Measurements from ENCODE around the gene GNAT2. TPM values are rescaled to one million over a fixed set of nuclear protein-coding genes. Genes with fewer than 3 reads are reported as not detected.

The GNAT2 gene
- total and polyA plus RNA-seq, 2 donors (not counting 3 experiments of a cell fraction or from before 2014, with no cell fraction given) = not detected

DNA sequence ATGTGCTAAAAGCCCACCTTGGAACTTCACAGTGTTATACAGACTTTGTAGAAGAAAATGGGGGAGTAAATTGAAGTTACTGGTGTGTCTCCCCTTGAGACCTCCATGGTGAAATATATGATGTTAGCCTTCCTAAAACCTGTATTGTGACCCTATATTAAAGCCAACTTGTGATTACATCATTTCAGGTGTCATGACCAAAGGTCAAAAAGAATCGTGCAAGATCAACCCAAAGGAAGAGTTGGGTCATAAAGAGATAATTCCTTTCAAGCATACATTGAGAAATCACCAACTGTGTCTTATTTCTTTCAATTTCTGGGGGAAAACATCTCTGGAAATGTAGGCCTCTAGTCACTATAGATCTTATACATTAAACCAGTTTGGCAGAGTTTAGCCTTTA, 34.6 kb downstream of the GNAT2 start:
- POLR2A ChIA-PET = no interaction called here
- Histone ChIP-seq H3K79me2 (ENCODE audit: control insufficient read depth, insufficient read depth, low read length) (peaks cover 15% of the 10 kb centered on the region), H4K20me1 (replicated peaks; ENCODE audit: control insufficient read depth, extremely low read depth, insufficient read depth, low read length) (no peaks in the 10 kb centered on the region), H3K9ac (replicated peaks; ENCODE audit: extremely low read depth, insufficient read depth, low read length) (no peak overlapping the region), H3K9me3 (replicated peaks; ENCODE audit: control insufficient read depth, insufficient read depth, low read length) (no peaks in the 10 kb centered on the region), H3K4me1 (ENCODE audit: control insufficient read depth, extremely low read depth, insufficient read depth, low read length) (peaks cover 12% of the 10 kb centered on the region), H3K4me3 (replicated peaks in 1 of 3; ENCODE audit: insufficient read depth in 1 of 3, low read depth in 1 of 3, low read length in 3 of 3) (no peak overlapping the region), H3K27me3 (ENCODE audit: control insufficient read depth in 2 of 2, insufficient read depth in 2 of 2, low read length in 2 of 2) (no peaks in the 10 kb centered on the region), H3K27ac (ENCODE audit: insufficient read depth, low read depth, low read length) (no peak overlapping the region), H2AFZ (ENCODE audit: low read depth, low read length) (no peak overlapping the region), H3K4me2 (ENCODE audit: insufficient read depth, low read length) (no peak overlapping the region), H3K36me3 (ENCODE audit: control insufficient read depth in 2 of 2, extremely low read depth in 1 of 2, insufficient read depth in 2 of 2, low read length in 2 of 2) (peaks cover 5 to 24% of the 10 kb centered on the region in 2 experiments), H3K9me1 (replicated peaks; ENCODE audit: control insufficient read depth, extremely low read depth, insufficient read depth, low read length) (no peaks in the 10 kb centered on the region)
- no peak for DNase-seq (ENCODE audit: low read depth, low spot score)
- BruUV-seq (replicated peaks) = TSS peak; percentile 2
- CTCF ChIA-PET = no interaction called here
- TF ChIP-seq FOS (IDR thresholded peaks at IDR 0.05; ENCODE audit: borderline replicate concordance, insufficient read depth, low read length) = no peak
- TF ChIP-seq EZH2 (IDR thresholded peaks at IDR 0.05; ENCODE audit: borderline replicate concordance, low read depth, low read length, severe bottlenecking) = no peak
- TF ChIP-seq MYC (IDR thresholded peaks at IDR 0.05; ENCODE audit: low read depth, low read length) = no peak
- TF ChIP-seq, protein P1, sequence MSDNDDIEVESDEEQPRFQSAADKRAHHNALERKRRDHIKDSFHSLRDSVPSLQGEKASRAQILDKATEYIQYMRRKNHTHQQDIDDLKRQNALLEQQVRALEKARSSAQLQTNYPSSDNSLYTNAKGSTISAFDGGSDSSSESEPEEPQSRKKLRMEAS (IDR thresholded peaks at IDR 0.05; ENCODE audit: insufficient read depth, insufficient read length) = no peak
- no peak for TF ChIP-seq POLR2AphosphoS5 (IDR thresholded peaks at IDR 0.05; ENCODE audit: insufficient read depth, low read depth, low read length)
- TF ChIP-seq JUN (IDR thresholded peaks at IDR 0.05; ENCODE audit: borderline replicate concordance, insufficient read depth, insufficient read length, low read depth) = no peak
- TF ChIP-seq CTCF (IDR thresholded peaks at IDR 0.05; ENCODE audit: extremely low read depth in 1 of 2, insufficient read depth in 1 of 2, low read depth in 1 of 2, low read length in 2 of 2) = no peak
- no peak for TF ChIP-seq GATA2 (IDR thresholded peaks at IDR 0.05; ENCODE audit: insufficient read depth, insufficient read length, low read depth, low read length)
- no peak for FAIRE-seq
- intact Hi-C loops (cut with micrococcal nuclease) = loop anchor here (5.0 kb wide), 1 partner anchor 33 kb away; the partner anchor contains the start of genes AMPD2 and GNAT2
- dilution Hi-C loops (cut with MboI; ENCODE audit: extremely low pct_ligation_motif_present, low sequenced_read_pairs) = no loop called here

All from endothelial cell of umbilical vein (primary cell).